SK-N-SH (cell line): ENCODE results near the gene ARHGEF10L. TPM values are rescaled to one million over a fixed set of nuclear protein-coding genes. Genes with fewer than 3 reads are reported as not detected.

ENCODE experiments used
- CTCF ChIA-PET: fragments of 300-600, 350-600 bp; formaldehyde crosslinking; extraction: SDS; loops from one replicate; lab custom pipeline; 2021; lab: Yijun Ruan, JAX
- POLR2A ChIA-PET: fragments of 350-600 bp; sonication (Branson Sonifier 250); formaldehyde crosslinking; extraction: SDS; loops from one replicate; lab custom pipeline; 2020; ENCODE audit warnings: antibody characterized with exemption, inconsistent platforms; lab: Yijun Ruan, JAX
- DNase-seq: peaks from one replicate; pipeline ENCODE4 v3.0.0; 2012
- H2AFZ ChIP-seq: fragments of 200-600 bp; sonication (generic); 2 replicates; pipeline ENCODE4 v1.8.1; 2016; ENCODE audit warnings: antibody characterized with exemption, mild to moderate bottlenecking, low read depth
- H3F3A ChIP-seq: fragments of 200-600 bp; sonication (generic); replicated peaks from 2 replicates; pipeline ENCODE3; 2016; ENCODE audit warnings: antibody characterized with exemption, mild to moderate bottlenecking; ENCODE audit not compliant: insufficient read depth
- H3K27ac ChIP-seq, 2 experiments: fragments of 200-500 bp in 1 of 2; fragments of 200-600 bp in 1 of 2; sonication (Bioruptor generic) in 1 of 2; sonication (generic), shearing (Covaris generic) in 1 of 2; 2 replicates each; pipeline versions ENCODE4 v1.5.1 to v1.6.1; 2014 to 2016; ENCODE audit warnings: low read depth in 2 of 2, inconsistent platforms in 1 of 2, low read length in 1 of 2, mild to moderate bottlenecking in 1 of 2, mixed read lengths in 1 of 2
- H3K27me3 ChIP-seq: fragments of 200-600 bp; sonication (generic), shearing (Covaris generic); 2 replicates; pipeline ENCODE4 v1.6.1; 2016; ENCODE audit warnings: mixed run types; ENCODE audit not compliant: insufficient read depth
- H3K36me3 ChIP-seq, 2 experiments: fragments of 200-500 bp in 1 of 2; fragments of 200-600 bp in 1 of 2; sonication (Bioruptor generic) in 1 of 2; sonication (generic) in 1 of 2; replicated peaks in 1 of 2; 2 replicates each; pipeline versions ENCODE3 to v1.5.1; 2014 to 2016; ENCODE audit warnings: low read length in 1 of 2, mild to moderate bottlenecking in 1 of 2; ENCODE audit not compliant: insufficient read depth in 2 of 2, control insufficient read depth in 1 of 2
- H3K4me1 ChIP-seq, 2 experiments: fragments of 200-500 bp in 1 of 2; fragments of 200-600 bp in 1 of 2; sonication (Bioruptor generic) in 1 of 2; sonication (generic), shearing (Covaris generic) in 1 of 2; 2 replicates each; pipeline versions ENCODE4 v1.5.1 to v1.6.1; 2014 to 2016; ENCODE audit warnings: low read depth in 1 of 2, low read length in 1 of 2, mixed run types in 1 of 2; ENCODE audit not compliant: insufficient read depth in 2 of 2, control insufficient read depth in 1 of 2
- H3K4me2 ChIP-seq: fragments of 200-600 bp; sonication (generic), shearing (Covaris generic); 2 replicates; pipeline ENCODE4 v1.6.1; 2017; ENCODE audit warnings: mixed run types
- H3K4me3 ChIP-seq, 2 experiments: fragments of 200-500 bp in 1 of 2; fragments of 200-600 bp in 1 of 2; sonication (Bioruptor generic) in 1 of 2; sonication (generic), shearing (Covaris generic) in 1 of 2; 2 replicates each; pipeline versions ENCODE4 v1.5.1 to v1.8.1; 2014 to 2016; ENCODE audit warnings: low read depth in 2 of 2, inconsistent platforms in 1 of 2, low read length in 1 of 2, mild to moderate bottlenecking in 1 of 2, mixed read lengths in 1 of 2, moderate library complexity in 1 of 2
- H3K79me2 ChIP-seq: fragments of 200-600 bp; sonication (generic); 2 replicates; pipeline ENCODE4 v1.8.1; 2017; ENCODE audit warnings: mild to moderate bottlenecking; ENCODE audit not compliant: insufficient read depth
- H3K9ac ChIP-seq: fragments of 200-600 bp; sonication (generic); 2 replicates; pipeline ENCODE4 v1.6.1; 2017; ENCODE audit warnings: mixed run types
- H3K9me2 ChIP-seq: fragments of 200-600 bp; sonication (generic); 2 replicates; pipeline ENCODE4 v1.6.1; 2017; ENCODE audit warnings: mixed run types
- H3K9me3 ChIP-seq: fragments of 200-600 bp; sonication (generic); 2 replicates; pipeline ENCODE4 v1.6.1; 2017; ENCODE audit warnings: mixed run types, mild to moderate bottlenecking, moderate library complexity
- H4K20me1 ChIP-seq: fragments of 200-600 bp; sonication (generic); 2 replicates; pipeline ENCODE4 v1.6.1; 2017; ENCODE audit warnings: mild to moderate bottlenecking, mixed run types; ENCODE audit not compliant: insufficient read depth
- FOSL2 ChIP-seq: IDR thresholded peaks from 2 replicates; pipeline ENCODE4 v1.4.0; 2012; ENCODE audit warnings: low read depth, mild to moderate bottlenecking, moderate library complexity, borderline replicate concordance
- FOXM1 ChIP-seq: IDR thresholded peaks from 2 replicates; pipeline ENCODE4 v1.4.0; 2012; ENCODE audit warnings: low read depth, mild to moderate bottlenecking
- GABPA ChIP-seq: IDR thresholded peaks from 2 replicates; pipeline ENCODE4 v1.4.0; 2012; ENCODE audit warnings: low read depth, mild to moderate bottlenecking
- GATA2 ChIP-seq: sonication (generic); formaldehyde crosslinking; IDR thresholded peaks from 2 replicates; pipeline ENCODE4 v1.5.0; 2020; ENCODE audit warnings: mild to moderate bottlenecking, missing genetic modification reagents
- JUND ChIP-seq: IDR thresholded peaks from 2 replicates; pipeline ENCODE4 v1.4.0; 2012
- MAX ChIP-seq: IDR thresholded peaks from 2 replicates; pipeline ENCODE4 v1.4.0; 2012; ENCODE audit warnings: low read depth
- POLR2AphosphoS5 ChIP-seq: IDR thresholded peaks from 2 replicates; pipeline ENCODE4 v1.6.1; 2012; ENCODE audit warnings: low read depth, low read length
- RAD21 ChIP-seq: IDR thresholded peaks from 2 replicates; pipeline ENCODE4 v1.6.1; 2012; ENCODE audit warnings: mild to moderate bottlenecking, low read length
- RFX5 ChIP-seq: IDR thresholded peaks from 2 replicates; pipeline ENCODE4 v1.6.1; 2012; ENCODE audit warnings: mild to moderate bottlenecking, improper control_type of control experiment, low read length
- RXRA ChIP-seq: IDR thresholded peaks from 2 replicates; pipeline ENCODE4 v1.4.0; 2012; ENCODE audit warnings: low read depth, mild to moderate bottlenecking, borderline replicate concordance
- SMC3 ChIP-seq: IDR thresholded peaks from 2 replicates; pipeline ENCODE4 v1.6.1; 2012; ENCODE audit warnings: low read depth, low read length, improper control_type of control experiment
- TEAD4 ChIP-seq: IDR thresholded peaks from 2 replicates; pipeline ENCODE4 v1.4.0; 2012; ENCODE audit warnings: mild to moderate bottlenecking, borderline replicate concordance; ENCODE audit not compliant: insufficient read depth
- USF2 ChIP-seq: fragments of 150-350 bp; IDR thresholded peaks from 2 replicates; pipeline ENCODE4 v1.6.1; 2017; ENCODE audit warnings: antibody characterized with exemption, low read length, low read depth, borderline replicate concordance
- WGBS: methylation state at CpG from one replicate; pipeline ENCODE4 v1.1.6; 2017; ENCODE audit warnings: low lambda C conversion rate; 5-methylcytosine and 5-hydroxymethylcytosine counted together
- polyA plus RNA-seq, 3 experiments: library from polyadenylated mRNA; depleted of rRNA; stranded (reverse); fragments of >200 nt; gene quantifications; 2 replicates each; pipeline ENCODE4 v1.2.3, GENCODE V29; 2012
- TF ChIP-seq, protein P1 (sequence below): fragments of 150-350 bp; IDR thresholded peaks from 2 replicates; pipeline ENCODE4 v1.6.1; 2016; ENCODE audit warnings: mild to moderate bottlenecking, low read depth, low read length

ARHGEF10L gene
- polyA plus RNA-seq, 1 of the 3 experiments (the other 2 are of a cell fraction) = 12.5 TPM

- peaks cover 22 to 38% of the 10 kb centered on the region in 2 experiments; a peak in 3 of 4 replicates for H3K4me1 ChIP-seq
These were observed 25.2 kb downstream of the ARHGEF10L start for GRCh38 chr1:17564458-17565393.

GRCh38 chr1:17565461-17566252, 26.2 kb downstream of the ARHGEF10L start:
- 91% methylated on average over 10 of the region's 17 CpGs for WGBS
- Histone ChIP-seq H3F3A (peaks cover 18% of the 10 kb centered on the region), H3K4me2 (no peak overlapping the region), H3K9me3 (no peaks in the 10 kb centered on the region), H3K36me3 (no peaks in the 10 kb centered on the region), H3K4me3 (no peak overlapping the region), H3K9ac (no peak overlapping the region), H4K20me1 (no peaks in the 10 kb centered on the region), H3K27ac (no peak overlapping the region), H3K9me2 (no peaks in the 10 kb centered on the region), H3K79me2 (peaks cover 61% of the 10 kb centered on the region), H2AFZ (no peak overlapping the region), H3K4me1 (peaks cover 27 to 42% of the 10 kb centered on the region in 2 experiments; a peak in 3 of 4 replicates), H3K27me3 (no peaks in the 10 kb centered on the region)
- DNase-seq = no peak
- TF ChIP-seq FOXM1 (no peak), TEAD4 (no peak), JUND (no peak), FOSL2 (no peak), USF2 (no peak), GATA2 (no peak), MAX (no peak)
- TF ChIP-seq, protein P1, sequence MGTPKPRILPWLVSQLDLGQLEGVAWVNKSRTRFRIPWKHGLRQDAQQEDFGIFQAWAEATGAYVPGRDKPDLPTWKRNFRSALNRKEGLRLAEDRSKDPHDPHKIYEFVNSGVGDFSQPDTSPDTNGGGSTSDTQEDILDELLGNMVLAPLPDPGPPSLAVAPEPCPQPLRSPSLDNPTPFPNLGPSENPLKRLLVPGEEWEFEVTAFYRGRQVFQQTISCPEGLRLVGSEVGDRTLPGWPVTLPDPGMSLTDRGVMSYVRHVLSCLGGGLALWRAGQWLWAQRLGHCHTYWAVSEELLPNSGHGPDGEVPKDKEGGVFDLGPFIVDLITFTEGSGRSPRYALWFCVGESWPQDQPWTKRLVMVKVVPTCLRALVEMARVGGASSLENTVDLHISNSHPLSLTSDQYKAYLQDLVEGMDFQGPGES = no peak
- POLR2A ChIA-PET = no interaction called here
- CTCF ChIA-PET = interaction anchor here (1.1 kb wide), 1 partner anchor 41 kb away, joined by 3 read pairs; no protein-coding TSS in a partner anchor

More at GRCh38 chr1:17564458-17565393, 25.2 kb downstream of the ARHGEF10L start:
- DNase-seq = no peak
- no peaks in the 10 kb centered on the region for H3K9me2 ChIP-seq
- no peaks in the 10 kb centered on the region for H3K36me3 ChIP-seq
- H3K4me2 ChIP-seq = no peak overlapping the region
- no peak overlapping the region for H3K4me3 ChIP-seq
- WGBS = 89% methylated on average over 15 of the region's 16 CpGs
- no peak overlapping the region for H3K9ac ChIP-seq
- ChIA-PET CTCF (interaction anchor here (0.7 to 2.1 kb wide), 3 partner anchors 8 to 42 kb away, joined by 3 to 8 read pairs (median 3); no protein-coding TSS in a partner anchor), POLR2A (no interaction called here)
- TF ChIP-seq POLR2AphosphoS5 (no peak), USF2 (no peak), RXRA (no peak), RAD21 (no peak), RFX5 (no peak), GABPA (no peak), SMC3 (no peak)
- peaks cover 62% of the 10 kb centered on the region for H3K79me2 ChIP-seq
- no peaks in the 10 kb centered on the region for H4K20me1 ChIP-seq
- H3F3A ChIP-seq = peaks cover 11% of the 10 kb centered on the region
- no peak overlapping the region; a peak in 1 of 4 replicates for H3K27ac ChIP-seq
- no peaks in the 10 kb centered on the region for H3K9me3 ChIP-seq
- no peak overlapping the region for H2AFZ ChIP-seq
- H3K27me3 ChIP-seq = no peaks in the 10 kb centered on the region
